OCI-LY1 (cell line): ENCODE data around the gene GNAT3.

Experiments
- H2AFZ ChIP-seq: fragments of 200-600 bp; sonication (generic), shearing (Covaris generic); 2 replicates; pipeline ENCODE4 v1.6.0; 2014; ENCODE audit warnings: antibody characterized with exemption, mild to moderate bottlenecking, low read length
- H3F3A ChIP-seq: fragments of 200-600 bp; sonication (generic), shearing (Covaris generic); 2 replicates; pipeline ENCODE4 v1.6.0; 2014; ENCODE audit warnings: mild to moderate bottlenecking, antibody characterized with exemption, low read length, moderate library complexity; ENCODE audit not compliant: insufficient read depth
- H3K27ac ChIP-seq: fragments of 200-600 bp; sonication (generic); 2 replicates; pipeline ENCODE4 v1.5.1; 2014; ENCODE audit warnings: low read length, mixed run types, mild to moderate bottlenecking, low read depth; ENCODE audit not compliant: poor library complexity, severe bottlenecking
- H3K27me3 ChIP-seq: fragments of 200-600 bp; sonication (generic); 2 replicates; pipeline ENCODE4 v1.6.0; 2014; ENCODE audit warnings: antibody characterized with exemption, mild to moderate bottlenecking, low read length, moderate library complexity; ENCODE audit not compliant: insufficient read depth
- H3K36me3 ChIP-seq: fragments of 200-600 bp; sonication (generic); 2 replicates; pipeline ENCODE4 v1.6.1; 2014; ENCODE audit warnings: mild to moderate bottlenecking, antibody characterized with exemption, low read length, moderate library complexity, mixed read lengths; ENCODE audit not compliant: insufficient read depth
- H3K4me1 ChIP-seq: fragments of 200-600 bp; sonication (generic); 2 replicates; pipeline ENCODE4 v1.5.1; 2014; ENCODE audit warnings: mild to moderate bottlenecking, low read length, moderate library complexity; ENCODE audit not compliant: insufficient read depth, severe bottlenecking
- H3K4me2 ChIP-seq: fragments of 200-600 bp; sonication (generic), shearing (Covaris generic); 2 replicates; pipeline ENCODE4 v1.6.1; 2014; ENCODE audit warnings: low read length
- H3K4me3 ChIP-seq: fragments of 200-600 bp; sonication (generic); 2 replicates; pipeline ENCODE4 v1.5.1; 2014; ENCODE audit warnings: low read length, low read depth, mild to moderate bottlenecking, mixed read lengths; ENCODE audit not compliant: poor library complexity, severe bottlenecking
- H3K79me2 ChIP-seq: fragments of 200-600 bp; shearing (Covaris generic); 2 replicates; pipeline ENCODE4 v1.6.1; 2016; ENCODE audit warnings: mixed run types, low read length, mixed read lengths; ENCODE audit not compliant: insufficient read depth
- H3K9ac ChIP-seq: fragments of 200-600 bp; sonication (generic), shearing (Covaris generic); 2 replicates; pipeline ENCODE4 v1.6.1; 2014; ENCODE audit warnings: mild to moderate bottlenecking, low read length, mixed read lengths
- H3K9me2 ChIP-seq: fragments of 200-600 bp; sonication (generic), shearing (Covaris generic); 2 replicates; pipeline ENCODE4 v1.6.1; 2014; ENCODE audit warnings: low read depth, mild to moderate bottlenecking, low read length, mixed read lengths
- H3K9me3 ChIP-seq: fragments of 200-600 bp; shearing (Covaris generic); 2 replicates; pipeline ENCODE4 v1.6.1; 2014; ENCODE audit warnings: low read length, mixed read lengths
- H4K20me1 ChIP-seq: fragments of 200-600 bp; sonication (generic), shearing (Covaris generic); 2 replicates; pipeline ENCODE4 v1.6.0; 2016; ENCODE audit warnings: mild to moderate bottlenecking, low read length; ENCODE audit not compliant: insufficient read depth
- CTCF ChIP-seq: fragments of 200-600 bp; sonication (generic), shearing (Covaris generic); IDR thresholded peaks from 2 replicates; pipeline ENCODE4 v1.5.1; 2017; ENCODE audit warnings: mild to moderate bottlenecking, antibody characterized with exemption, low read length, moderate library complexity, mixed read lengths
- EZH2 ChIP-seq: fragments of 200-600 bp; sonication (generic), shearing (Covaris generic); IDR thresholded peaks from 2 replicates; pipeline ENCODE4 v1.8.0; 2017; ENCODE audit warnings: borderline replicate concordance, mixed run types, mild to moderate bottlenecking, antibody characterized with exemption, low read length, moderate library complexity, mixed read lengths

The GNAT3 gene

DNA sequence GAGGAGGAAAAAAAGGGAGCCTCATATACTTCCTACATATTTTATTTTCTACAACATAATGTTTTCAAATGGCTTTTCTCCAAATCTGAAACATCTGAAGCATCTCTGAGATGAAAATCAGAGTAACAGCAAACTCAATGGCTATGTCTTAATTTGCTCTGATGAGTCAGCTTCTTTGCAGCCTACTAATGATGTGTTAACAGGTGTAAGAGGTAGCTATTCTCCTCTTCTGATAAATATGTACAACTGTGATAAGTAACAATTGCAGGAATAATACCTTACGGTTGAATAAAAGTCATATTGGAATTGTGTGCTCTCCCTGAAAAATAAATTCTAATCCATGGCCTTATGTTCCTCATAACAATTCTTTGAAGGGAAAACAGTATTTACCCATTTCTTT is 45.2 kb downstream of the GNAT3 start:
- Histone ChIP-seq H3K27me3 (no peaks in the 10 kb centered on the region), H3K79me2 (no peaks in the 10 kb centered on the region), H3K27ac (no peak overlapping the region), H3K9me3 (no peaks in the 10 kb centered on the region), H3K4me2 (no peak overlapping the region), H3K9me2 (no peaks in the 10 kb centered on the region), H3K9ac (no peak overlapping the region), H3F3A (no peaks in the 10 kb centered on the region), H4K20me1 (no peaks in the 10 kb centered on the region), H3K4me3 (no peak overlapping the region), H3K4me1 (no peaks in the 10 kb centered on the region), H2AFZ (no peak overlapping the region), H3K36me3 (no peaks in the 10 kb centered on the region)
- TF ChIP-seq EZH2 (no peak), CTCF (no peak)

DNA sequence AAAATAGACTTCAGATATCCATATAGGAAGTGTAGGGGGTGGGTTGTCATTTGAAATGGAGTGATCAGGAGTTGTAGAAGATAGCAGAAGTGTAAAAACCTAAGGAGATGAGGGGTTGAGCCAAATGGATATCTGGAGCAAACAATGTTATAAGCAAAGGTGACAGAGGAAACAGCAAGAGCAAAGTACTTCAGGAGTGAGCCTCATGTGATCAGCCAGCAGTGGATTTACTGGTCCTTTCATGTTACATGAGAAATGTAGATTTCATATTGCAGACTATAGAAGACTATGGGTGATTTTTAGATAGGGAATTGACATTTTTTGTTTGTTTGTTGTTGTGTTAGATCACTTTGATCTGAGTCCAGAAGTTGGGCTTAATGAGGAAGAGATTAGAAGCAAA is 47.7 kb downstream of the GNAT3 start:
- no peak overlapping the region for H3K4me2 ChIP-seq
- no peaks in the 10 kb centered on the region for H4K20me1 ChIP-seq
- H3K9ac ChIP-seq, result no peak overlapping the region
- H3K4me3 ChIP-seq, result no peak overlapping the region
- no peaks in the 10 kb centered on the region for H3K4me1 ChIP-seq
- no peaks in the 10 kb centered on the region for H3K9me3 ChIP-seq
- no peaks in the 10 kb centered on the region for H3K79me2 ChIP-seq
- H2AFZ ChIP-seq, result no peak overlapping the region
- no peaks in the 10 kb centered on the region for H3K9me2 ChIP-seq
- TF ChIP-seq CTCF (no peak), EZH2 (no peak)
- H3F3A ChIP-seq, result no peaks in the 10 kb centered on the region
- no peak overlapping the region for H3K27ac ChIP-seq
- H3K27me3 ChIP-seq, result no peaks in the 10 kb centered on the region
- H3K36me3 ChIP-seq, result no peaks in the 10 kb centered on the region

DNA sequence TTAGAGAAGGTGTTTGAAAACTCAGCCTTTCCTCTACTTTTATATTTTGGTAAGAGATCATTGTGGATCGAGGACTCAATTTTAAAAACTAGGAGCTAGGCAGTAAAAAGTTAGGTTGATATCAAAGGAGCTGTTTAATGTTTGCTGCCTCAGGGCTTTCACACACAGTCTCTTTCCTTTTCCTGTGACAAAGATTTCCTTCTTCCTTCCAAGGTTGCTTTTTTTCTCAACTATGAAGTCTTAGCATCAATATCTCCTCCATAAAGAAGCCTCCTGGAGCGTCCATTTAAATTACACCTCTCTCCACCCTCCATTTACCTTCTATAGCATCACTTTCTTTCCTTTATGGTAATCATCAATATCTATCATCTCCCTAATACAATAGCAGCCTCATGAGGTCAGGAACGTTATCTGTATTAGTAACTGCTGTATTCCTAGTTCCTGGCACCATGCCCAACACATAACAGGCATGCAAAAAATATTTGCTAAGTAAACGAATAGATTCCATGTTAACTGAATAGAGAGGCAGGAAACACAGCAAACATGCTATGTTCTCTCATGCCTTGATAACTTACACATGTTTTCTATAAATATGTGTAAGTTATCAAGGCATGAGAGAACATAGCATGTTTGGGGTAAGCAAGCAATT is 48.5 kb downstream of the GNAT3 start:
- H3K36me3 ChIP-seq, result no peaks in the 10 kb centered on the region
- no peak overlapping the region for H3K4me2 ChIP-seq
- no peaks in the 10 kb centered on the region for H3K27me3 ChIP-seq
- no peak overlapping the region for H3K4me3 ChIP-seq
- no peak overlapping the region for H3K27ac ChIP-seq
- no peaks in the 10 kb centered on the region for H3K79me2 ChIP-seq
- no peaks in the 10 kb centered on the region for H3K9me3 ChIP-seq
- no peak overlapping the region for H3K9ac ChIP-seq
- no peaks in the 10 kb centered on the region for H3K9me2 ChIP-seq
- H2AFZ ChIP-seq, result no peak overlapping the region
- no peaks in the 10 kb centered on the region for H3K4me1 ChIP-seq
- H3F3A ChIP-seq, result no peaks in the 10 kb centered on the region
- no peak for TF ChIP-seq EZH2
- H4K20me1 ChIP-seq, result no peaks in the 10 kb centered on the region

DNA sequence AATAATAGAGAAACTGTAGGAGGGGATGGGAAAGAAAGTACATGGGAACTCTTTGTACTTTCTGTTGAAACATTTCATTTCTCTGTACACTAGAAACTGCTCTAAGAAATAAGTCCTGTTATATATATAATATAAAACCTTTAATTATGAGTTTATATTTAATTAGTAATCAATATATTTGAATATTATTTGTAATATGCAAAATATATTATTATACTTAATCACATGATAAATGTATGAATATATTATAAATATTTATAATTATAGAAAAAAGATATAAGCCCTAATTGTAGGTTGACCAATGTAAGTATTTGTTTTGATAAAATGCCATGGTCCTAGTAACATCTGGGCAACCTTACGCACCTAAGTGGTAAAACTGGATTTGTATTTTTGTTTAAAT is 51.0 kb downstream of the GNAT3 start:
- Histone ChIP-seq H3K4me1 (no peaks in the 10 kb centered on the region), H3F3A (no peaks in the 10 kb centered on the region), H3K27me3 (no peaks in the 10 kb centered on the region), H3K9me2 (no peaks in the 10 kb centered on the region), H3K9me3 (no peaks in the 10 kb centered on the region), H3K79me2 (no peaks in the 10 kb centered on the region), H2AFZ (no peak overlapping the region), H3K27ac (no peak overlapping the region), H3K4me3 (no peak overlapping the region), H3K4me2 (no peak overlapping the region), H3K9ac (no peak overlapping the region), H3K36me3 (no peaks in the 10 kb centered on the region), H4K20me1 (no peaks in the 10 kb centered on the region)
- no peak for TF ChIP-seq EZH2
- no peak for TF ChIP-seq CTCF
